Measurements from ENCODE around the gene BCAS3.
A peak's percentile ranks its signal among the peaks of the same experiment; 100 is the strongest.
"Not testable (repeated sequence)": the region's sequence is repeated elsewhere in the genome, so short reads cannot be mapped to it uniquely, and the experiment has no call there.

The BCAS3 gene

GRCh38 chr17:60751884-60752283 lies 74.2 kb downstream of the BCAS3 start:
- Histone ChIP-seq H3K4me2 (no peak overlapping the region), H3K27ac (no peak overlapping the region), H4K20me1 (no peaks in the 10 kb centered on the region), H3K9me3 (no peaks in the 10 kb centered on the region), H3K4me3 (no peak overlapping the region), H3K36me3 (no peaks in the 10 kb centered on the region), H3K9ac (no peak overlapping the region), H3K27me3 (no peaks in the 10 kb centered on the region), H3K4me1 (no peaks in the 10 kb centered on the region)
- no peak for TF ChIP-seq Cebpa-rat (IDR thresholded peaks at IDR 0.05)

DNA sequence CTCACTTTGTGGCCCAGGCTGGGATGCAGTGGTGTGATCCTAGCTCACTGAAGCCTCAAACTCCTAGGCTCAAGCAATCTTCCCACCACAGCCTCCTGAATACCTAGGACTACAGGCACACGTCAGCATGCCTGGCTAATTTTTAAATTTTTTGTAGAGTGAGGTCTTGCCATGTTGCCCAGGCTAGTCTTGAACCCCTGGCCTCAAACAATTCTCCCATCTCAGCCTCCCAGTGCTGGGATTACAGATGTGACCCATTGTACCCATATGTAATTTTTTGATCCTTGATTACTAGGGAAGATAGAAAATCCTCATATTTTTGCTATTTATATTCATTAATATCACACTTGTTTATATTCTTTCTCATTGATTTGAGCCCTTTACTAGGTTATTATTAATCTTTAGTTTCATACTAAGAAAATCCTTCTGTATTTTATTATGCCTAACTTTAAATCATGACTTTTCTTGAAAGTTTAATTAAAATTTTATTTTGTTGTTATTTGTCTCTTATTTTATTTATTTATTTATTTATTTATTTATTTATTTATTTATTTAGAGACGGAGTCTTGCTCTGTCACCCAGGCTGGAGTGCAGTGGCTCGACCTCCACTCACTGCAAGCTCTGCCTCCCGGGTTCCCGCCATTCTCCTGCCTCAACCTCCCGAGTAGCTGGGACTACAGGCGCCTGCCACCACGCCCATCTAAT lies 75.4 kb downstream of the BCAS3 start:
- H3K27me3 ChIP-seq, result no peaks in the 10 kb centered on the region
- H3K4me3 ChIP-seq, result no peak overlapping the region
- H3K9me3 ChIP-seq, result no peaks in the 10 kb centered on the region
- no peak overlapping the region for H3K4me2 ChIP-seq
- H3K4me1 ChIP-seq, result no peaks in the 10 kb centered on the region
- TF ChIP-seq Cebpa-rat (IDR thresholded peaks at IDR 0.05), result no peak
- no peak overlapping the region for H3K9ac ChIP-seq
- H3K36me3 ChIP-seq, result no peaks in the 10 kb centered on the region
- no peak overlapping the region for H3K27ac ChIP-seq
- no peaks in the 10 kb centered on the region for H4K20me1 ChIP-seq

- TF ChIP-seq Cebpa-rat (IDR thresholded peaks at IDR 0.05), result no peak
These were observed 76.5 kb downstream of the BCAS3 start for GRCh38 chr17:60754057-60754604.

DNA sequence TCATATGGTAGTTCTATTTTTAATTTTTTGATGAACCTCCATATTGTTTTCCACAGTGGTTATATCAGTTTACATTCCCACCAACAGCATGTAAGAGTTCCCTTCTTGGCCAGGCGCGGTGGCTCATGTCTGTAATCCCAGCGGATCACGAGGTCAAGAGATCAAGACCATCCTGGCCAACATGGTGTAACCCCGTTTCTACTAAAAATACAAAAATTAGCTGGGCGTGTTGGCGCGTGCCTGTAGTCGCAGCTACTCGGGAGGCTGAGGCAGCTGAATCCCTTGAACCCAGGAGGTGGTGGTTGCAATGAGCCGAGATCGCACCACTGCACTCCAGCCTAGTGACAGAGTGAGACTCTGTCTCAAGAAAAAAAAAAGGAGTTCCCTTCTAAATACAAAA lies 79.1 kb downstream of the BCAS3 start:
- not testable (repeated sequence) for H3K4me2 ChIP-seq, H3K27me3 ChIP-seq, H3K36me3 ChIP-seq, H3K27ac ChIP-seq, H3K4me1 ChIP-seq, H3K4me3 ChIP-seq, H3K9ac ChIP-seq, H4K20me1 ChIP-seq
- peaks cover 12% of the 10 kb centered on the region for H3K9me3 ChIP-seq

More at GRCh38 chr17:60754057-60754604, 76.5 kb downstream of the BCAS3 start:
- H3K9me3 ChIP-seq, result no peaks in the 10 kb centered on the region
- no peak overlapping the region for H3K9ac ChIP-seq
- H3K4me1 ChIP-seq, result no peaks in the 10 kb centered on the region
- H3K36me3 ChIP-seq, result no peaks in the 10 kb centered on the region
- no peaks in the 10 kb centered on the region for H4K20me1 ChIP-seq
- no peak overlapping the region for H3K4me2 ChIP-seq
- H3K27ac ChIP-seq, result no peak overlapping the region
- no peaks in the 10 kb centered on the region for H3K27me3 ChIP-seq
- no peak overlapping the region for H3K4me3 ChIP-seq

GRCh38 chr17:60757437-60757836 lies 79.8 kb downstream of the BCAS3 start:
- H3K27me3 ChIP-seq, result no peaks in the 10 kb centered on the region
- no peak for TF ChIP-seq Cebpa-rat (IDR thresholded peaks at IDR 0.05)
- H3K4me1 ChIP-seq, result no peaks in the 10 kb centered on the region
- no peak overlapping the region for H3K4me3 ChIP-seq
- no peaks in the 10 kb centered on the region for H4K20me1 ChIP-seq
- no peaks in the 10 kb centered on the region for H3K36me3 ChIP-seq
- H3K27ac ChIP-seq, result no peak overlapping the region
- no peak overlapping the region for H3K9ac ChIP-seq
- H3K9me3 ChIP-seq, result peaks cover 12% of the 10 kb centered on the region
- H3K4me2 ChIP-seq, result no peak overlapping the region

DNA sequence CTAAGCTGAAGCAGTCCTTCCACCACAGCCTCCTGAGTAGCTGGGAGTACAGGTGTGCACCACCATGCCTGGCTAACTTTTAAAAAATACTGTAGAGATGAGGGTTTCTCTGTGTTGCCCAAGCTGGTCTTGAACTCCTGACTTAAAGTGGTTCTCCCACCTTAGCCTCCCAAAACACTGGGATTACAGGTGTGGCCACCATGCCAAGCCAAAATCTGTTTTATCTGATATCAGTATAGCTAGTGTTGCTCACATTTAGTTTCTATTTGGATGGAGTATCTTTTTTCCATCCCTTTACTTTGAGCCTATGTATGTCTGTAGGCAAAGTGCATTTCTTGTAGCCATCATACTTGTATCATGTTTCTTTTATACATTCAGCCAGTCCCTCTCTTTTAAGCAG lies 82.1 kb downstream of the BCAS3 start:
- no peaks in the 10 kb centered on the region for H3K4me1 ChIP-seq
- TF ChIP-seq Cebpa-rat (IDR thresholded peaks at IDR 0.05), result no peak
- no peaks in the 10 kb centered on the region for H4K20me1 ChIP-seq
- no peak overlapping the region for H3K4me2 ChIP-seq
- H3K36me3 ChIP-seq, result no peaks in the 10 kb centered on the region
- H3K27me3 ChIP-seq, result no peaks in the 10 kb centered on the region
- H3K27ac ChIP-seq, result no peak overlapping the region
- no peak overlapping the region for H3K9ac ChIP-seq
- no peak overlapping the region for H3K4me3 ChIP-seq
- H3K9me3 ChIP-seq, result peaks cover 12% of the 10 kb centered on the region

DNA sequence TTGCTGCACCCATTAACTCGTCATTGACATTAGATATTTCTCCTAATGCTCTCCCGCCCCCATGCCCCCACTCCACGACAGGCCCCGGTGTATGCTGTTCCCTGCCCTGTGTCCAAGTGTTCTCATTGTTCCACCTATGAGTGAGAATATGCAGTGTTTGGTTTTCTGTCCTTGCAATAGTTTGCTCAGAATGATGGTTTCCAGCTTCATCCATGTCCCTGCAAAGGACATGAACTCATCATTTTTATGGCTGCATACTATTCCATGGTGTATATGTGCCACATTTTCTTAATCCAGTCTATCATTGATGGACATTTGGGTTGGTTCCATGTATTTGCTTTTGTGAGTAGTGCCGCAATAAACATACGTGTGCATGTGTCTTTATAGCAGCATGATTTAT lies 83.7 kb downstream of the BCAS3 start:
- not testable (repeated sequence) for H3K4me1 ChIP-seq, H3K36me3 ChIP-seq, H3K4me3 ChIP-seq, H3K9ac ChIP-seq, H3K27me3 ChIP-seq, H3K27ac ChIP-seq, H3K4me2 ChIP-seq, H4K20me1 ChIP-seq
- H3K9me3 ChIP-seq, result peaks cover 12% of the 10 kb centered on the region

DNA sequence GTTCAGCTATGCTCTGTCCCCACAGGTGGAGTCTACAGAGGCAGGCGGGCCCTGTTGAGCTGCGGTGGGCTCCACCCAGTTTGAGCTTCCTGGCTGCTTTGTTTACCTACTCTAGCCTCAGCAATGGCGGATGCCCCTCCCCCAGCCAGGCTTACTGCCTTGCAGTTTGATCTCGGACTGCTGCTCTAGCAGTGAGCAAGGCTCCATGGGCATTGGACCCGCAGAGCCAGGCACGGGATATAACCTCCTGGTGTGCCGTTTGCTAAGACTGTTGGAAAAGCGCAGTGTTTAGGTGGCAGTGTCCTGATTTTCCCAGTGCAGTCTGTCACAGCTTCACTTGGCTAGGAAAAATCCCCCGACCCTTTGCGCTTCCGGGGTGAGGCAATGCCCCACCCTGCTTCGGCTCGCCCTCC lies 89.1 kb downstream of the BCAS3 start:
- Histone ChIP-seq H3K27me3 (no peaks in the 10 kb centered on the region), H3K9ac (no peak overlapping the region), H3K9me3 (no peaks in the 10 kb centered on the region), H3K4me3 (no peak overlapping the region), H3K4me1 (peaks cover 8% of the 10 kb centered on the region), H3K4me2 (no peak overlapping the region), H4K20me1 (no peaks in the 10 kb centered on the region), H3K27ac (no peak overlapping the region), H3K36me3 (no peaks in the 10 kb centered on the region)
- TF ChIP-seq Cebpa-rat (IDR thresholded peaks at IDR 0.05), result no peak

GRCh38 chr17:60767744-60768308 lies 90.2 kb downstream of the BCAS3 start:
- Histone ChIP-seq H3K9ac (no peak overlapping the region), H4K20me1 (no peaks in the 10 kb centered on the region), H3K36me3 (no peaks in the 10 kb centered on the region), H3K27me3 (no peaks in the 10 kb centered on the region), H3K9me3 (no peaks in the 10 kb centered on the region), H3K27ac (no peak overlapping the region), H3K4me2 (no peak overlapping the region), H3K4me1 (peaks cover 8% of the 10 kb centered on the region), H3K4me3 (no peak overlapping the region)
- no peak for TF ChIP-seq Cebpa-rat (IDR thresholded peaks at IDR 0.05)

DNA sequence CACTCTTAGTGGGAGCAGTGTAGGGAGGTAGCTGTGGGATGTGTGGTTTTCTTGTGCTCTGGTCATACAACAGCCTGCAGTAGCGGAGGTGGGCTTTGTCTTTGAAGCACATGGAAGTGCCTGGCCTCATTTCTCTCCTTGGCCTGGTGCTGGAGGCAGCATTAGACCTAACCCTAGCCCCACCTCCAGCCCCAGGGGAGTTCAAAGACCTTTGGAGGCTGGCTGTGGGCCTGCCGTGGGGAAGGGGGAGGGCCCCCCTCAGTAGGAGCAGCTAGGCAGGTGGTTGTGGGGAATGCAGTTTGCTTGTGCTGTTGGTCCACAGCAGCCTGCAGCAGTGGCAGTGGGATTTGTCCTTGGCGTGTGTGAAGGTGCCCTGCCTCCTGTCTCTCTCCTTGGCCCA lies 91.7 kb downstream of the BCAS3 start:
- TF ChIP-seq Cebpa-rat (IDR thresholded peaks at IDR 0.05), result no peak
- Histone ChIP-seq H3K27me3 (no peaks in the 10 kb centered on the region), H3K36me3 (no peaks in the 10 kb centered on the region), H4K20me1 (no peaks in the 10 kb centered on the region), H3K27ac (no peak overlapping the region), H3K9ac (no peak overlapping the region), H3K4me1 (peaks cover 8% of the 10 kb centered on the region), H3K4me3 (no peak overlapping the region), H3K4me2 (peak overlapping the region; percentile 26; the same call in 1 of the 2 replicates), H3K9me3 (no peaks in the 10 kb centered on the region)

Measured in BLaER1 (cell line).